ENCODE results near the gene CD68.
A peak's percentile ranks its signal among the peaks of the same experiment; 100 is the strongest.
"Not testable (repeated sequence)": the region's sequence is repeated elsewhere in the genome, so short reads cannot be mapped to it uniquely, and the experiment has no call there.

The CD68 gene

DNA sequence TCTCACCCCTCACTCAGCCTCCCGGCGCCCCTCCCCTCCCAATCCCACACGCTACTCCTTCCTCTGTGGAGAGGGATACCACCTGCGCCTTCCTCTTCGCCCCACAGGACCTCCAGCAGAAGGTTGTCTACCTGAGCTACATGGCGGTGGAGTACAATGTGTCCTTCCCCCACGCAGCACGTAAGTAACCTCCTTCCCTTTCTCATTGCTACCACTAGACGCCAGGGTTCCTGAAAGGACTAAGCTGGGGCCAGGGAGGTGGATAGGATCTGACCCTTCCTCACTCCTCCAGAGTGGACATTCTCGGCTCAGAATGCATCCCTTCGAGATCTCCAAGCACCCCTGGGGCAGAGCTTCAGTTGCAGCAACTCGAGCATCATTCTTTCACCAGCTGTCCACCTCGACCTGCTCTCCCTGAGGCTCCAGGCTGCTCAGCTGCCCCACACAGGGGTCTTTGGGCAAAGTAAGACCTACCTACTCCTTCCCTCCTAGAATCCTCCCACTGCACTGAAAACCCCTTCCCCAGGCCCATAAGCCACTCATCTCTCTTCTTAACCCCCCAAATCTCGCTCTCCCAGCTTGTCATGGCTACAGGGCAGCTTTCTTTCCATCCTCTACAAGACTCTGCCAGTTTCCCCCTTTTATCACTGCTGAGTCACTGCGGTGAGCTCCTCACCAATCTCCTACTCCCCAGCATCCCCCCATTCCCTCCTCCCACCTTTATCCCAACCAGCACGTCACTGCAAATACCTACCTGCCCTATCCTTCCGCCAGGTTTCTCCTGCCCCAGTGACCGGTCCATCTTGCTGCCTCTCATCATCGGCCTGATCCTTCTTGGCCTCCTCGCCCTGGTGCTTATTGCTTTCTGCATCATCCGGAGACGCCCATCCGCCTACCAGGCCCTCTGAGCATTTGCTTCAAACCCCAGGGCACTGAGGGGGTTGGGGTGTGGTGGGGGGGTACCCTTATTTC is 1.5 kb downstream of the CD68 start:
- DNase-seq = no peak

DNA sequence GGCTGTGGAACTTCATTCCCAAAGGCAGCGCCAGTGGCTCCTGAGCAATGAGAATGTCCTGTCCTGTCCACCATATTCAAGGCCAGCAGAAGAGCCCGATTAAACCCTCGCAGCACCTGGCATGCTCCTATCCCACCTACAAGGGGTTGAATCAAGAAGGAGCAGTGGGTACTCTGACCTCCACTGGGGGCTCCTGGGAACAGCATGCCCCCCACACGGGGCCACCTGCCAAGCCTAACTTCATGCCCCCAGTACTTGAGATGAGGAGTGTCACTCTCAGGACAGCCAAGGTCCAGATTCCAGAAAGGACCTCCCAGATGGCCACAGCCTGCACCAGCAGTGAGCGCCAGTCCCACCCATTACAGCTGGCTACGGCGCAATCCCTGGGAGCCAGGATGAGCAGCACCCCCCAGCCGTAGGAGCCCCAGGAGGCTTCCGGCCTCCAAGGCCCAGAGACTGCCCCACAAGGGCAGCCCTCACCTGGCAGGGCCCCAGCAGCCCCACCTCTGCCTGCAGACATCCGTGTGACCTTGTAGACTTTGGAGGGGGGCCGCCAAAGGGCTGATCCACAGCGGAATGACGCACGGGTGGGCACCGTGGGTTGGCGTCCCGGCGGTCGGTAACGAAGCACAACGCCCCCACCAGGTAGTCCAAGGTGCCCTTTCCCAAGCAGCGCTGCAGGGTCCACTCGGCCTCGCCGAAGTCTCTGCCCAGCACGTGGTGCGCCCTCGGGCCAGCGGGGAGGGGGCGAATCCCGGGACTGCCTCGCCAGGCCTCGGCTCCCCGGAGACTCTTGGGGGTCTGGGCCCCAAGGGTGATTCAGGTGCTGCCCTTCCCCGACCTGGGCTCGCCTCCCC is 3.2 kb downstream of the CD68 start:
- DNase-seq = no peak

DNA sequence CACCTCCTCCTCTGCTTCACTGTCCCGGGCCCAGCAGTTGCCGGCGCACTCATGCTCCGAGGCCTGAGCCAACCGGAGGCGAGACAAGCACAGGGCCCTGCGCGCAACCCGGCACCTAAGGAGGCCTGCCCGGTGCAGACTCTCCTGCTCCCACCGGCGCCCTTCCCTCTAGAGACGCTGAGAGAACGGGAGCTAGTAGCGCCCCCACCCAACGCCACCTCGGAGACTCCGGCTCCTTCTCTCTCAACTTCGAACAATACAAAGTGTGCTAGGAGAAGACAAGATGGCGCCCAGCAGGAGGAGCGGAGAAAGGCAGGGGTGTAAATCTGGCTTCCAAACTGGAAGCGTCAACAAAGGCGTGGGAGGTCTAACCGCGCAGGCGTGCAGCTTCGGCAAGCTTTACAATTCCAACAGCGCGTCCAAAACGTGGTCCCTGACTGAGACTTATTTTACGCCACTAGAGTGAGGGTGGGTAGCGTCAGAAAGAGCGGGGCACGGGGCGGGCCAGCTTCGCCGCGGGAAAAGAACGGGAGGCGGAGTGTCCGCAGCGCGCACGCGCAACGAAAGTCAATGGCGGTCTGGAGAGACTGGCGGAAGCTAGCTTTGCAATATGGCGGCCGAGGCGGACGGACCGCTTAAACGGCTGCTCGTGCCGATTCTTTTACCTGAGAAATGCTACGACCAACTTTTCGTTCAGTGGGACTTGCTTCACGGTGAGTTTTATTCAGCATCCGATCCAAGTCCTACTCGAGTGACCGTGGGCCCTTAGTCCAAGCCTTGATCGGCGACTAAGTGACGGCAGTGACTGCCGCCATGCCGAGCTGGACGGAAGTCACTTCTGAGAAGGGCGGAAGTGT is 4.0 kb downstream of the CD68 start, which contains the start of gene MPDU1:
MPDU1 (plus strand) TSS at position 600 of the 857 bp plus-strand sequence; CDS start at position 611, 11 bp downstream.
- peak; percentile 95 to 96 for DNase-seq

DNA sequence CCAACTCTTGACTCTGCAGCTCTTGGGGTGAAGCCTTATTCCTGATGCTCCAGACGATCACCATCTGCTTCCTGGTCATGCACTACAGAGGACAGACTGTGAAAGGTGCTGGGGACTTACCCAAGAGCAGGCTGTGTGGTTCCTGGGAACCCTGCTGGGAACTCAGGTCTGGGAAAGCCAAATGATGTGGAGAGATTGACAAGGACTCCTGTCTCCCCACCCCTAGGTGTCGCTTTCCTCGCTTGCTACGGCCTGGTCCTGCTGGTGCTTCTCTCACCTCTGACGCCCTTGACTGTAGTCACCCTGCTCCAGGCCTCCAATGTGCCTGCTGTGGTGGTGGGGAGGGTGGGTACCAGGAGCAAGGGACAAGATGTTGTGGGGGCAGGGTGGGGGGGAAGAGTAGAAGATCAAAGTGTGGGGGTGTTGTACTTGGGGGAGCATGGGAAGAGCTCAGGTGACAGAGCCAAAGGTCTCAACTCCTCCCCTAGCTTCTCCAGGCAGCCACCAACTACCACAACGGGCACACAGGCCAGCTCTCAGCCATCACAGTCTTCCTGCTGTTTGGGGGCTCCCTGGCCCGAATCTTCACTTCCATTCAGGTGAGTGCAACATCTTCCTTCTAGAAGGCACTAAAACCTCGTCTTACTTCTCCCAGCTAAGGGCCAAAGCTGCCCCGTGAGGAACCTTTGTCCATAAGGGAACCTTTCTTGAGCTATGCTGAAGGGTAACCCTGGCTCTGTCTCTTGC is 7.4 kb downstream of the CD68 start:
- DNase-seq = no peak

DNA sequence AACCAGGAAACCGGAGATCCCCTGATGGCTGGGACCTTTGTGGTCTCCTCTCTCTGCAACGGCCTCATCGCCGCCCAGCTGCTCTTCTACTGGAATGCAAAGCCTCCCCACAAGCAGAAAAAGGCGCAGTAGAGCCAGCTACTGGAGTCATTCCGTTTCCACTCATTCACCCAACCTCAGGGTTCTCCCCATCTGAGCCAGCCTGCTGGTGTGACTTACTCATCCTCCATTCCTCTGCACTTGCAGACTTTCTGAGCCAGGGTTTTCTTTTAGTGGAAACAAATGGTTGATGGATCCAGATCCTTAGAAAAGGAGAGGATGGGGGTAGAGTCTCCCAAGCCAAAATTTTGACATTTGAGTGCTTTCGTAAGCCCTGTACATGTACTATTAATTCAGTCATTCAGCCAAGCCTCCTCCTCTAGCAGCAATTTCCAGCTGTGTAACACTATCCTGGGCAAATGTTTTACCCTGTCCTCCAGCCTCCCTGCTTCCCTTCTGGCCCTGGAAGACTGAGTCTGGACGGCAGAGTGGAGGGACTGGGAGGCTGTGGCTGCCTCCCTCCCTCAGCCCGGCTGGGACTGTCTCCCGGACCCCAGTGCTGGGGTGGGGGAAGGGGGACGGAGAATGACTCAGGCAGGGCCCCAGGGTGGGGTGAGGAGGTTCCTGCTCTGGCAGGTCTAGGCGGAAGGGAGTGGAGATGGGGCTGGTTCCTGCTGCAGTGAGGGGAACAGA is 8.1 kb downstream of the CD68 start:
- DNase-seq = no peak

DNA sequence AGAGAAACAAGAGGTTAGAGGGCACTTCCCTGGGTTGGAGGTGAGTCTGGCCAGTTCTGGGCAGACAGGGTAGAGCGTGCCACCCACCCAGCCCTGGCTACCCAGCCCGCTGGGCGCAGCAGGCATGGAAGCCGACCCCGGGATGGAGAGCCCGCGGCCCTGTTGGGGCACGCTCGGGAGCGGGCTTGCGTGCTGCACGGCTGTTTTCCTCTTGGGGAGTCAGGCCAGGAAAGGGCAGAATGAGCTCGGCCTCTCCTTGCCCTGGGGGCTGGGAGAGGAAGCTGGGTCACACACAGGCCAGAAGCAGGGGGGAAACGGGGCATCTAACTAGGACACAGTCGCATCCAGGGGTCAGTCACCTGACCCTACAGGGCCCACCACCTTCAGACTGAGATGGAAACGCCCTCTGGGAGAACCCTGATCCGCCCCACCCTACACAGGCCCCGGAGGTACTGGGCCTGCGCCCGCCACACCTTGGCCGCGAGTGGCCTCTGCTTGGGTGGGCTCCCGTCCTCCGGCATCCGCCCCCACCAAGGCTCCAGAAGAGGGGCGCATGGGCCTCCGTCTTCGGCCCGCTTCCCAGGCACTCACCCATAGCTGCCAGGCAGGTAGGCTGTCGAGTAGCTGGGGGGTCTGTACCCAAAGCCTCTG is 9.2 kb downstream of the CD68 start:
- no peak for DNase-seq

DNA sequence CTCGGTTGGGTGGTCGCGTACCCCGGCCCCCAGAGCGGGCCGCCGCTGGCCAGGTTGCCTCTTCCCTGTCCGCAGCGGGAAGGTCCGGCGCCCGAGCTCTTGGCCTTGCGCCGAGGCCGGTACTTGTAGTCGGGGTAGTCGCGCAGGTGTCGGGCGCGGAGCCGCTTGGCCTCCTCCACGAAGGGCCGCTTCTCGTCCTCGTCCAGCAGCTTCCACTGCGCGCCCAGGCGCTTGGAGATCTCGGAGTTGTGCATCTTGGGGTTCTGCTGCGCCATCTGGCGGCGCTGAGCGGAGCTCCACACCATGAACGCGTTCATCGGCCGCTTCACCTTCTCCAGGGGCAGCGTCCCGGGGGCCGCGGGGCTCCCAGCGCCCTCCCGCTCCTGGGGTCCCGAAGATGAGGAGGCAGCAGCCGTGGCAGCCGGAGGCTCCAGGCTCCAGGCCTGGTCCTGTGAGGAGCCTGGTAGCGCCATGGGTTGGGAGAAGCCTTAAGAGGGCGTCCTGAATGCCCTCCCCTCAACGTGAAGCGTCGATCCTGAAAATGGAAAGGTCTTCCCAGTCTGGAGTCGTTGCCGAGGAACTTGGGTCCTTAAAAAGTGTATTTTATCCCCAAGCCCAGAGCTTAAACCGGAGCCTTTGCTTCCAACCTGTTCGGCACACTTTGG is 9.9 kb downstream of the CD68 start:
- peak; percentile 72 to 77 for DNase-seq

DNA sequence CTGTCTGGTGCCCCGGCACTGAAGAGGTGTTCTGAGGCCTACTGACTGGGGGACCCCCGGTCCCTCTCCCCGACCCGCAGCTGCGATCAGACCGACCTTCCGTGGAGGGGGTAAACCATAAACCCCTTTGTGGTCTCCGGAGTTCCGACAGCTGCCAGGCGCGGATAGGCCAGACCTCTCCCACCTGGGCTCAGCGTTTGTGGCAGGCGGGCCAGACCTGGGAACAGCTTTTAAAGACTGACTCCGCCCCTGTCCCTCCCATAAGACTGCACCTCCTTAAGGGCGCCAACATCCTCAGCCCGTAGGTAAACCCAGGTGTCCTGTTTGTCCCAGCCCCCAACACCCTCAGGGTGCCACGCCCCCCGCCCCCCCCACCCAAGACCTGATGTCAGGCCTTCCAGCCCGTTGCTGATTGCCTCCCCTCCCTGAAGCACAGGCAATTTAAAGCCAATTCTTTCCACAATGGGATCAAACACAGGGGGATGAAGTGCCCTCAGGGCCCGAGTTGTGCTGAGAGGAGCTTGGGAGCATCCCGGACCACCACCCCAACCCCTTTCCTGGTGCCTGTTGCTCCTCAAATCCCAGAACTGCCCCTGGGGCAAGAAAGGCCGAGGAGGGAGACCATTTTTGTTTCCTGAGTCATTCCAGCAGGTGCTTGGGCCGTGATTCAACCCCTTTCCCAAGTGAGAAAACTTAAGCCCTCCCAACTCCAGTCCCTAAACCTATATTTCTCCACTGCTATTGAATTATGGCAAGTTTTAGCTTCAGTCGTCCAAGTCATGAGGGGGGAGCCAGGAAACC is 10.7 kb downstream of the CD68 start, which contains the start of gene SOX15:
SOX15 (minus strand) TSS at position 204 of the 801 bp plus-strand sequence. CDS start 418 bp downstream, outside the sequence.
- no peak for DNase-seq

DNA sequence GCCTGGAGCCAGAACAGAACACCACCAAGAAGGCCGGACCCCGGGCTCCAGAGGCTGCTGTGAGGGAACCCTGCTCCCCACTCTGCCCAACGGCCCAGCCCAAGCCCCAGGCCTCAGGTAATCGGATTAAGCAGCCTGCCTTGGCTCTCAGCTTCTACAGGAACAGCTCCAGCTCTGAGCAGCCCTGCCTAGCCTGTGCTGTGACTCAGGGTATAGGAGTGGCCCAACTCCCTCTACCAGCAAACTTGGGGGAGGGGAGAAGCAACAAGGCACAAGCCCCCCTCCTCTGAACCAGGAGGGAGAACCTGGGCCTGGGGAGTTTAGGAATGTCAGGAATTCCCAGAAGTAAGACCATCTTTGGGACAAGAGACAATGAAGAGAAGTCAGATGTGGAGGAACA is 11.3 kb downstream of the CD68 start:
- no peak for DNase-seq

DNA sequence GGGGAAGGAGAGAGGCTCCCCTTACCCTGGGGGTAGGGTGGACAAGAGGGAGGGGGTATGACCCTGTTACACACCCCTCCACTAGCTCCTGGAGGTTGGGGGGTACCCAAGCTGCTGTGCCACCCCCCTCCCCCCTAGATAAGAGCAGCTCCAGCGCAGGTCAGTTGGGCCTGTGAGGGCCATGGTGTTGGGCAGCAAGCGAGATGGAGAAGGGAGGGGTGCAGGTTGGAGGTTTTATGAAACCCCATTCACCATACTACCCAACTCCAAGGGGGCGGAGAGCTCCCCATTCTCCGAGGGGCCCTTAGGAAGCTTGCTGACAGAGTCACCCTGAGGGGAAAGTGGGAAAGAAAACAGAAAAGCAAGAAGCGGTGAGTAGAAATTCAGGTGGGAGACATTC is 12.2 kb downstream of the CD68 start:
- DNase-seq = no peak

DNA sequence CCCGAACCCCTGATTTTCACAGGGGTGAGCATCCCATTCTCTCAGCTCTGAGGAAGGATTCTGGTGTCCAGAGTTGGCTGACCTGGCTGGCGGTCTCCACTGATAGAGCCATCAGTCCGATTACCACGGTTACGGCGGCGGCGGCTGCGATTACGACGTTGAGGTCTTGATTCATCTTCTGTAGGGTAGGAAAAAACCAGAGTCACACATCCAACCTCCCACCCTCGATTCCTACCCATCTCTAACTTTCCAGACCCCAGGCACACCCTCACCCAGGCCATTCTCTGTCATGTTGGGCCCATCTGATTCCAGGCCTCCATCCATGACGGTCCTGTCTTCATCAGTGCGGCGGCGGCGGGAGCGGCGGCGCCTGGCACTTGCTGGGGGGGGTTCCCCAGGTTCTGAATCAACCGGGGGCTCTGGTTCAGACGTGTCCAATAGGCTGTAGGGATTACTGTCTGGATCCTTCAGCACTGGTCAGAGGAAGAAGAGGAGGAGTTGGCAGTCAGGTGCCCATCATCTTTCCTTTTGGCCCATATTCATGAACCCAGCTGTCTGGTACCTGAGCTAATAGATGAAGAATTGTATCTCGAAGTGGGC is 13.1 kb downstream of the CD68 start:
- no peak for DNase-seq

DNA sequence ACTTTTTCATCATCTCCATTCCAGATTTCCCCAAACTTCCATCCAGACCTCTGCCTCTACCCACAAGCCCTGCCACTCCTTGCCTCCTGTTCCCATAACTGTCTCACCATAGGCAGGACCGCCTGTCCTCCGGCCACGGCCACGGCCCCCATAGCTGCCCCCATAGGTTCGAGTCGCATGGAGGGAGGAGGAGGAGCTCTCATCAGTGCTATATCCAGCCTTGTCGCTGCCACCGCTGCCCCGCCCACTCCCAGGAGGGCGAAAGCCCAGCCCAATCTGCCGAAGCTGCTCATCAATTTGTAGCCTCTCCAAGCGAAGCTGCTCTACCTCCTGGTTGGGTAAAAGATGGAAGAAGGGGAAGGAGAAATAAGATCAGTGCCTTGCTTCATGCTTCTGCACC is 13.9 kb downstream of the CD68 start:
- no peak for DNase-seq

DNA sequence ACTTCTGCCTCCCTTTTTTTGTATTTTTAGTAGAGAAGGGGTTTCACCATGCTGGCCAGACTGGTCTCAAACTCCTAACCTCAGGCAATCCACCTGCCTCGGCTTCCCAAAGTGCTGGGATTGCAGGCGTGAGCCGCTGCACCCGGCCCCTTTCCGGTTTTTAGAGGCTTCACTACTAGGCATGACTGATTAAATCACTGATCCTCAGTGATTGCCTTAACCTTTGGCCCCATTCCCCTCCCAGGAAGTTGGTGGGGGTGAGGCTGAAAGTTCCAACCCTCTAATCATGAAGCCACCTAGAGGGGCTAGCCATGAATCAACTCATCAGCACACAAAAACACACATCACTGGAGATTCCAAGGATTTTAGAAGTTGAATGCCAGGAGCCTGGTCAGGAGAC is 18.1 kb downstream of the CD68 start:
- DNase-seq = not testable (repeated sequence)

DNA sequence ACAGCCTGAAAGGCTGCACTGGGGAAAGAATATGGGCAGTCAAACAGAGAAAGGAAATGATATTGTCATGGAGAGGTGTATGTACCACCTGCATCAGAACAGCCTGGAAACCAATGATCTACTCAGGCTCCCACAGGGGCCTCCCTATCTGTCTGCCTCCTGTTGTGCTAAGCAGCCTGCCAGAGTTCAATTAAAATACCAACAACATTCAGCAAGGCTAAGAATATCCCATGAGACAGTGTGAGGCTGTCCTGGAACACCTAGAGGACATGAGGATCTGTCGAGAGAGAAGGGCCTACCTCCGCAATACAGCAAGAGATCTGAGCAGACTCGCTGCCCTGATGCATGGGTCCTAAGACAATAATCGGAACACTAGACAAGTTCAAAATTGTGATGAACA is 26.8 kb downstream of the CD68 start:
- no peak for DNase-seq

DNA sequence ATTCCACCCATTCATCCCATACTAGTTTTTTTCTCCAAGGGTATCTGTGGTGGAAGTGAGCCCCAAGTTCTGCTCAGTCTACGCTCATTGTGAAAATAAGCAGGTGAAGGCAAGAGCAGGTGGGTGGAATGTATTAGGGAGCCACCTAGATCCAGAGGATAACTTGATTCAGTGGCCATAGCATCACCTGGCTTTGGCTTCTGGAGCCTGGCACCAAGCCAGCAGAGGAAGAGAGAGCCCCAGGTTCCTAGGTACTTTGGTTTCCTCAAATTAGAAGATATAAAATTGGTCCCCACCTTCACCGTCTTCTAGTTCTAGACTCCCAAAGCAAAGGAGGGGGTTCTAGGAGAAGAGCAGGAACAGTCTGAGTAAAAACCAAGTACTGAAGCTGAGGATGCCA is 31.2 kb downstream of the CD68 start:
- no peak for DNase-seq

DNA sequence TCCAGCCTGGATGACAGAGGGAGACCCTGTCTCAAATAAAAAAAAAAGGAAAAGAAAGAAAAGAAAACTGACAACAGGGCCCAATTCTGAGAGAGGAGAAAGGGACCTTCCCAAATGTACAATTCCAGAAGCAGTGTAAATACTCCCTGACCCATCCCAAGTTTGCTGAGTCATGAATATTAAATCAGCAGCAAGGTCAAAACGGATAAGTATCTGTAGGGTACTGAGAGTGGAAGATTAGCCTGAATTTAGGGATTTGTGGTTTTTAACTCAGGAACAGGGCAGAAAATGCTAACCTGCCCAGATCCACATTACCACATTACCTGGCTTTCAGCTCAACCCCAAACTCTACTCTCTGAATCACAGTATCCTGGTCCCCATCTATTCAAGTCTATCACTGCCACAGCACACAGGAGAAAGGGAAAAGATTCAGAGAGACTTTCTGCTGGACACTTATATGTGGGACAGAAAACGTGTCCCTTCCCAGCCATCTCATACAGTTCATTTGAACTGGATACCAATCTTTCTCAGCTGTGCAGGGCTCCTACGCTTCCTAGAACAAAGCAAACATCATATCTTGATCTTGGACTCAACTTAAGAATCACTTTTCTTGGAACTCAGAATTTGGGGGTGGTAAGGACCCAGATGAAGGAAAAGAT is 32.3 kb downstream of the CD68 start:
- DNase-seq = no peak

DNA sequence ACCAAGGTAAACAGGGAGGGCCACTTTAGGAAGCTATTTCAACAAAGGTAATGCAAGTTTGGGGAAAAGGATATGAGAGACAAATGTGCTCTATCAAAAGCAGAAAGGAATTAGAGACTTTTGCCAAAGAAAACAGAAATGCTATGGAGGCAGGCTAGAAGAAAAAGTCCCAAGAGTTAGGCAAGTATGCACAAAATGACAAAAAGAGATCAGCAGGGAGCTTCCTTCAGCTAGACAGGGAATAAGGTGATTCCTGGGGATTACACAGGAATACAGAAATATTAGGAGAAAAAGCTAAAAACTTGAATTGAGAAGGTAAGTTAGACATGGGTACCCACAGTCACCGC is 32.8 kb downstream of the CD68 start:
- DNase-seq = no peak

DNA sequence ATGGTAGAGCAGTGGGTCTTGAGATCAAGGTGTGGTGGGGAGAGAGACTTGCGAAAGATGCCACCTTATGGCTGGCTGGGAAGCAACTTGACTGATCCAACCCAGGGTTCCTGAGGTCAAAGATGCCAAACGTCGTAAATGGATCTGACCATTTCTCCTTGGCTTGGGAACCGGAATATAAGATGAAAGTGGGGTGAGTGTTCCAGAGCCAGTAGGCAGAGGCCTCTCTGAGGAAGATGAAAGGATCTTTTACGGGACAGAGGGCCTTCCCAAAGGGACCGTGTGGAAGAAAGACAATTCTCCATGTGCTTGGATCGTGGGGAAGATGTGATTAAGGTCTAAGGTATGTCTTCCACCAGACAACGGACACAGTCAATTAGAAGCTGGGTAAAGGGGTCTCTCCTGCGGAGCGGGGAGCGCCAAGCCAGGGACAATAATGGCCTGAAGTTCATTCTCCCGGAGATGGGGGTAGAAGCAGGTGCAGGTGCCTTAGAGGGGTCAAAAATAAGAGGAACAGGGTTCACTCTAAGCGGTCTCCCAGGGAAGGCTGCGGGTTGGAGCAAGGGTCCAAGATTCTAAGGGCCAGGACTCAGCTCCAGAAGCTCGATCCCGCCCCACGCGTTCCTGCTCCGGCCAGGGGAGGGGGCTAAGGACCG is 34.5 kb downstream of the CD68 start:
- DNase-seq = no peak
